HG02981 (cell line): Measurements from ENCODE around the gene GDPD5.

ENCODE experiments used
- ATAC-seq: cut with Tn5 transposase; IDR thresholded peaks from one replicate; pipeline ENCODE4 v1.9.1; 2021; ENCODE audit warnings: mild to moderate bottlenecking, moderate library complexity; ENCODE audit not compliant: unreplicated experiment

The GDPD5 gene

GRCh38 chr11:75536786-75537641 is 11.3 kb upstream of the GDPD5 start:
- ATAC-seq = peak; percentile 82

GRCh38 chr11:75535071-75535470 is 9.3 kb upstream of the GDPD5 start:
- no peak for ATAC-seq

- ATAC-seq = no peak
Observed at GRCh38 chr11:75534259-75535069, 8.7 kb upstream of the GDPD5 start.

DNA sequence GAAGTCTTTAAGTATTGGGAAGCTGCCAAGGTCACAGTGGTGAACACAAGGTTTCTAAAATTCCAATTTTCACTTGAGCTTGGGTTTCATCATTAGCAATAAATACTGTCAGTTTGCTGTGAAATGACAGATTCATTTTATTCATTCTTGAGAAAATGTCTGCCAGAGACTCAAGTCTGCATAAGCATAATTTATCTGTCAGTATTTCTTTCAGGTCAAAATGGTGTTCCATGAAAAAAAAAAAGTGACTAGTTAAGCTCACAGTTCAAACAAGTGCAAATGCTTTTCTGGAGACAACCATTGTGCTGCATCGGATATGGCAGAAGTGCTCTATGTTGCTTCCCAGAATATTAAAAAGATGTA is 8.1 kb upstream of the GDPD5 start:
- no peak for ATAC-seq

GRCh38 chr11:75532200-75533048 is 6.7 kb upstream of the GDPD5 start:
- no peak for ATAC-seq

GRCh38 chr11:75531325-75531724 is 5.6 kb upstream of the GDPD5 start:
- no peak for ATAC-seq

GRCh38 chr11:75530577-75530976 is 4.8 kb upstream of the GDPD5 start:
- ATAC-seq = no peak

- no peak for ATAC-seq
Observed at GRCh38 chr11:75527938-75528735, 2.4 kb upstream of the GDPD5 start.

DNA sequence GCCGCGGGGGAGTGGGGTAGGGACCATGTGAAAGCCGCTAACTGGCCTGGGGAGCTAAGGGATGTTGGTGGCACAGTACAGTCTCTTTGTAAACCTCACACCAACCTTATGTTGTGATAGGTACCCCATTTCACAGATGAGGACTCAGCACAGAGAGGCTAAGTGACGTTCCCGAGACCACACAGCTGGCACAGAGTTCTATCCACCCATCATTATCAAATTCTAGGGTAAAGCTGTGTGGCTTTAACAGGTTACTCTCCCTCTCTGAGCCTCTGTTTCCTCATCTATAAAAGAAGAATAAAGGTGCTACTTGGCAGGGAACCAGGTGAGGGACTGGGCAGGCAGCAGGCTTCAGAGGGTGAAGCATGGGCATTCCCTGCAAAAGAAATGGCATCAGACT is 1.4 kb upstream of the GDPD5 start:
- no peak for ATAC-seq

GRCh38 chr11:75526192-75526541 is 426 bp upstream of the GDPD5 start:
- ATAC-seq = no peak

- ATAC-seq = no peak
Observed at GRCh38 chr11:75524665-75525432, 892 bp downstream of the GDPD5 start.

GRCh38 chr11:75523811-75524664 is 1.7 kb downstream of the GDPD5 start:
- no peak for ATAC-seq

- ATAC-seq = no peak
Observed at GRCh38 chr11:75523189-75523588, 2.6 kb downstream of the GDPD5 start.

DNA sequence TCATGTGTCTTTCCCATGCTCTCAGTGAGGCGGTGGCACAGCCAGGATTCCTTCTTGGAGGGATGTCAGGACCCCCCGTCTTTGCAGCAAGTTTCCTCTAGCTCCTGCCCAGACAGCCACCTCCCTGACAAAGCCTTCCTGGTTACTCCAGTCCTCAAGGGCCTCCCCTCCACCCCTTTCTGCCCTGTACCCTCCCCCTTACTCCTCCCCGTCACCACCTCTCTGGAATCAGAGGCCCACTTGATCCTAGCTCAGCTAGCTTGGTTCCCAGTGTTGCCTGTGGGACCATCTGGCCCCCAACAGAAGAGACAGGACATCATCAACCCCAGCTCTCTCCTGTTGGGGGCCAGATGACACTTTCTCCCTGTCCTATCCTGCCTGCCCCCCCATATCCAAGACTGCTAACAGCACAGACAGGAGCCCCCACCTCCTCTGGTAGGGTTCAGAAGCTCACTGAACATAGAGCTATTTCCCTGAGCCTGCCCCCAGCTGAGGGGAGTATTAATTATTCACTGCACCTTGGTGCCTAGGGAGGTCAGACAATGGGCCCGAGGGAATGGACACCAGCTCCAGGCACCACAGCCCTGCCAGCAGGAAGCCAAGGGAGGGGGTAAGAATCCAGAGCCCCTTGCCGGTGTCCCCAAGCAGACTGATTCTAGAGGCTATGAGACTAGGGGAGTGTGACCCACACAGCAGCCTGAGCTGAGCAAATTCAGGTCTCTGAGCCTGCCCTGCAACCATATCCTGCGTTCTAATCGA is 3.3 kb downstream of the GDPD5 start:
- ATAC-seq = no peak

DNA sequence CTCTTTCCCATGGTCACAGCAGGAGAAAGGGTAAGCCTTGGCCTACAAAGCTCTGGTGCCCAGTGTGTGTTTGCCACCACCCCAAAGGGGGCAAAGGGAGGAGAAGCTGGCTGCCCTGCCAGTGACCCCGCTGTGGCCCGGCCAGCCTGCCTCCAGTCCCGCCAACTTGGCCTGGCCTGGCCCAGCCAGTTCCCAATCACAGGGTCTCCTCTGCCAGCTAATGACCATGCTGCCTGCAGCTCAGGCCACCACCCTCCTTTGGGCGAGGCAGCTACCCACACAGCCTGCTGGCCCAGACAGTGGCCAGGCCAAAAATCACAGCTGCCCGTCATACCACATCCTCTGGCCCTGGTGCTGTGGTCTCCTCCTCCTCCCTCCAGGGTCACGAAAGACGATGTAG is 5.1 kb downstream of the GDPD5 start:
- no peak for ATAC-seq

GRCh38 chr11:75518771-75519653 is 6.7 kb downstream of the GDPD5 start:
- no peak for ATAC-seq

GRCh38 chr11:75518204-75518549 is 7.6 kb downstream of the GDPD5 start:
- ATAC-seq = no peak
